Measurements from ENCODE around the gene TAC4. TPM values are rescaled to one million over a fixed set of nuclear protein-coding genes. Genes with fewer than 3 reads are reported as not detected.

The TAC4 gene
- total and polyA plus RNA-seq, 2 donors (not counting 3 experiments of a cell fraction or from before 2014, with no cell fraction given): 0.19 TPM; not detected in 1

GRCh38 chr17:49842371-49842770 lies 5.5 kb downstream of the TAC4 start:
- TF ChIP-seq EZH2 (IDR thresholded peaks at IDR 0.05; ENCODE audit: borderline replicate concordance, low read depth, low read length, severe bottlenecking): no peak
- TF ChIP-seq FOS (IDR thresholded peaks at IDR 0.05; ENCODE audit: borderline replicate concordance, insufficient read depth, low read length): no peak
- TF ChIP-seq MAX (IDR thresholded peaks at IDR 0.05; ENCODE audit: insufficient read depth, insufficient read length): no peak
- TF ChIP-seq POLR2A (IDR thresholded peaks at IDR 0.05; ENCODE audit: low read depth, low read length): no peak
- TF ChIP-seq MYC (IDR thresholded peaks at IDR 0.05; ENCODE audit: low read depth, low read length): no peak
- TF ChIP-seq POLR2AphosphoS5 (IDR thresholded peaks at IDR 0.05; ENCODE audit: insufficient read depth, low read depth, low read length): no peak
- TF ChIP-seq CTCF (IDR thresholded peaks at IDR 0.05; ENCODE audit: extremely low read depth in 1 of 2, insufficient read depth in 1 of 2, low read depth in 1 of 2, low read length in 2 of 2): no peak
- CTCF ChIA-PET: no interaction called here
- no TSS peak for BruUV-seq (replicated peaks)

More at GRCh38 chr17:49842371-49842770, 5.5 kb downstream of the TAC4 start:
- Histone ChIP-seq H4K20me1 (replicated peaks; ENCODE audit: control insufficient read depth, extremely low read depth, insufficient read depth, low read length) (no peaks in the 10 kb centered on the region), H3K27me3 (ENCODE audit: control insufficient read depth in 2 of 2, insufficient read depth in 2 of 2, low read length in 2 of 2) (no peaks in the 10 kb centered on the region), H3K9ac (replicated peaks; ENCODE audit: extremely low read depth, insufficient read depth, low read length) (no peak overlapping the region), H2AFZ (ENCODE audit: low read depth, low read length) (no peak overlapping the region), H3K4me2 (ENCODE audit: insufficient read depth, low read length) (no peak overlapping the region), H3K9me1 (replicated peaks; ENCODE audit: control insufficient read depth, extremely low read depth, insufficient read depth, low read length) (no peaks in the 10 kb centered on the region), H3K27ac (ENCODE audit: insufficient read depth, low read depth, low read length) (no peak overlapping the region), H3K36me3 (ENCODE audit: control insufficient read depth in 2 of 2, extremely low read depth in 1 of 2, insufficient read depth in 2 of 2, low read length in 2 of 2) (peaks cover 0 to 6% of the 10 kb centered on the region in 2 experiments), H3K79me2 (ENCODE audit: control insufficient read depth, insufficient read depth, low read length) (no peaks in the 10 kb centered on the region), H3K9me3 (replicated peaks; ENCODE audit: control insufficient read depth, insufficient read depth, low read length) (no peaks in the 10 kb centered on the region), H3K4me1 (ENCODE audit: control insufficient read depth, extremely low read depth, insufficient read depth, low read length) (peaks cover 16% of the 10 kb centered on the region), H3K4me3 (replicated peaks in 1 of 3; ENCODE audit: insufficient read depth in 1 of 3, low read depth in 1 of 3, low read length in 3 of 3) (no peak overlapping the region)
- DNase-seq (ENCODE audit: low read depth, low spot score) (no peak), FAIRE-seq (peak; percentile 33)
- POLR2A ChIA-PET: no interaction called here
- dilution Hi-C loops (cut with MboI; ENCODE audit: extremely low pct_ligation_motif_present, low sequenced_read_pairs) (no loop called here), intact Hi-C loops (cut with micrococcal nuclease) (loop anchor here (2.0 kb wide), 1 partner anchor 134 kb away; no protein-coding TSS in a partner anchor)
